ENCODE results near the gene FOXL2NB. TPM values are rescaled to one million over a fixed set of nuclear protein-coding genes. Genes with fewer than 3 reads are reported as not detected.

The FOXL2NB gene
- total RNA-seq, 1 experiment from 2014 or later: not detected

- no peak overlapping the region for H3K9ac ChIP-seq (ENCODE audit: low read length)
- peak; percentile 64 for DNase-seq
Measured at GRCh38 chr3:138935863-138936740, 10.9 kb upstream of the FOXL2NB start.

GRCh38 chr3:138936741-138937689, 10.0 kb upstream of the FOXL2NB start:
- H3K36me3 ChIP-seq (ENCODE audit: insufficient read depth, low read length): no peaks in the 10 kb centered on the region
- H3K4me2 ChIP-seq (ENCODE audit: low read depth, low read length, poor library complexity, severe bottlenecking): no peak overlapping the region
- no peak overlapping the region for H3K9ac ChIP-seq (ENCODE audit: low read length)
- no peaks in the 10 kb centered on the region for H4K20me1 ChIP-seq (ENCODE audit: insufficient read depth, low read depth, low read length)
- no peak overlapping the region for H3K4me3 ChIP-seq (ENCODE audit: low read length)
- H3K9me3 ChIP-seq (ENCODE audit: low read length): no peaks in the 10 kb centered on the region
- H3K27ac ChIP-seq (ENCODE audit: low read length): no peak overlapping the region
- no peaks in the 10 kb centered on the region for H3K4me1 ChIP-seq (ENCODE audit: low read length)
- H3K27me3 ChIP-seq (ENCODE audit: low read length): no peaks in the 10 kb centered on the region
- H2AFZ ChIP-seq (ENCODE audit: low read length): no peak overlapping the region
- no peaks in the 10 kb centered on the region for H3K79me2 ChIP-seq (ENCODE audit: low read length)
- no peak for DNase-seq
- H3K9me2 ChIP-seq (replicated peaks; ENCODE audit: insufficient read depth, low read length): no peaks in the 10 kb centered on the region

More at GRCh38 chr3:138935863-138936740, 10.9 kb upstream of the FOXL2NB start:
- Histone ChIP-seq H3K4me1 (ENCODE audit: low read length) (no peaks in the 10 kb centered on the region), H3K4me2 (ENCODE audit: low read depth, low read length, poor library complexity, severe bottlenecking) (no peak overlapping the region), H3K27me3 (ENCODE audit: low read length) (no peaks in the 10 kb centered on the region), H2AFZ (ENCODE audit: low read length) (no peak overlapping the region), H3K4me3 (ENCODE audit: low read length) (no peak overlapping the region), H3K79me2 (ENCODE audit: low read length) (no peaks in the 10 kb centered on the region), H3K36me3 (ENCODE audit: insufficient read depth, low read length) (no peaks in the 10 kb centered on the region), H4K20me1 (ENCODE audit: insufficient read depth, low read depth, low read length) (no peaks in the 10 kb centered on the region), H3K9me2 (replicated peaks; ENCODE audit: insufficient read depth, low read length) (no peaks in the 10 kb centered on the region), H3K9me3 (ENCODE audit: low read length) (no peaks in the 10 kb centered on the region), H3K27ac (ENCODE audit: low read length) (no peak overlapping the region)

- Histone ChIP-seq H3K79me2 (ENCODE audit: low read length) (no peaks in the 10 kb centered on the region), H3K4me3 (ENCODE audit: low read length) (no peak overlapping the region), H3K4me2 (ENCODE audit: low read depth, low read length, poor library complexity, severe bottlenecking) (no peak overlapping the region), H3K27me3 (ENCODE audit: low read length) (no peaks in the 10 kb centered on the region), H3K9me2 (replicated peaks; ENCODE audit: insufficient read depth, low read length) (no peaks in the 10 kb centered on the region), H3K27ac (ENCODE audit: low read length) (no peak overlapping the region), H3K9me3 (ENCODE audit: low read length) (no peaks in the 10 kb centered on the region), H4K20me1 (ENCODE audit: insufficient read depth, low read depth, low read length) (no peaks in the 10 kb centered on the region), H3K9ac (ENCODE audit: low read length) (no peak overlapping the region), H3K4me1 (ENCODE audit: low read length) (no peaks in the 10 kb centered on the region), H2AFZ (ENCODE audit: low read length) (no peak overlapping the region), H3K36me3 (ENCODE audit: insufficient read depth, low read length) (no peaks in the 10 kb centered on the region)
- DNase-seq: no peak
Measured at GRCh38 chr3:138937690-138938055, 9.3 kb upstream of the FOXL2NB start.

- Histone ChIP-seq H3K4me2 (ENCODE audit: low read depth, low read length, poor library complexity, severe bottlenecking) (no peak overlapping the region), H3K27me3 (ENCODE audit: low read length) (no peaks in the 10 kb centered on the region), H3K4me3 (ENCODE audit: low read length) (no peak overlapping the region), H3K9ac (ENCODE audit: low read length) (no peak overlapping the region), H3K27ac (ENCODE audit: low read length) (no peak overlapping the region), H3K9me3 (ENCODE audit: low read length) (no peaks in the 10 kb centered on the region), H2AFZ (ENCODE audit: low read length) (no peak overlapping the region), H4K20me1 (ENCODE audit: insufficient read depth, low read depth, low read length) (no peaks in the 10 kb centered on the region), H3K4me1 (ENCODE audit: low read length) (no peaks in the 10 kb centered on the region), H3K79me2 (ENCODE audit: low read length) (no peaks in the 10 kb centered on the region), H3K36me3 (ENCODE audit: insufficient read depth, low read length) (no peaks in the 10 kb centered on the region), H3K9me2 (replicated peaks; ENCODE audit: insufficient read depth, low read length) (no peaks in the 10 kb centered on the region)
- no peak for DNase-seq
Measured at GRCh38 chr3:138938056-138938876, 8.8 kb upstream of the FOXL2NB start.

- Histone ChIP-seq H3K4me1 (ENCODE audit: low read length) (no peaks in the 10 kb centered on the region), H3K36me3 (ENCODE audit: insufficient read depth, low read length) (no peaks in the 10 kb centered on the region), H3K9me2 (replicated peaks; ENCODE audit: insufficient read depth, low read length) (no peaks in the 10 kb centered on the region), H3K27ac (ENCODE audit: low read length) (no peak overlapping the region), H4K20me1 (ENCODE audit: insufficient read depth, low read depth, low read length) (no peaks in the 10 kb centered on the region), H2AFZ (ENCODE audit: low read length) (no peak overlapping the region), H3K27me3 (ENCODE audit: low read length) (no peaks in the 10 kb centered on the region), H3K79me2 (ENCODE audit: low read length) (no peaks in the 10 kb centered on the region), H3K4me3 (ENCODE audit: low read length) (no peak overlapping the region), H3K4me2 (ENCODE audit: low read depth, low read length, poor library complexity, severe bottlenecking) (no peak overlapping the region), H3K9me3 (ENCODE audit: low read length) (no peaks in the 10 kb centered on the region), H3K9ac (ENCODE audit: low read length) (no peak overlapping the region)
- DNase-seq: no peak
Measured at GRCh38 chr3:138938877-138939560, 8.0 kb upstream of the FOXL2NB start.

- no peaks in the 10 kb centered on the region for H3K27me3 ChIP-seq (ENCODE audit: low read length)
- no peaks in the 10 kb centered on the region for H3K9me2 ChIP-seq (replicated peaks; ENCODE audit: insufficient read depth, low read length)
- no peaks in the 10 kb centered on the region for H3K9me3 ChIP-seq (ENCODE audit: low read length)
- H3K79me2 ChIP-seq (ENCODE audit: low read length): no peaks in the 10 kb centered on the region
- H3K4me1 ChIP-seq (ENCODE audit: low read length): no peaks in the 10 kb centered on the region
- no peak for DNase-seq
- no peak overlapping the region for H2AFZ ChIP-seq (ENCODE audit: low read length)
- no peaks in the 10 kb centered on the region for H3K36me3 ChIP-seq (ENCODE audit: insufficient read depth, low read length)
- H3K27ac ChIP-seq (ENCODE audit: low read length): no peak overlapping the region
- H3K9ac ChIP-seq (ENCODE audit: low read length): no peak overlapping the region
- no peak overlapping the region for H3K4me2 ChIP-seq (ENCODE audit: low read depth, low read length, poor library complexity, severe bottlenecking)
- no peaks in the 10 kb centered on the region for H4K20me1 ChIP-seq (ENCODE audit: insufficient read depth, low read depth, low read length)
- H3K4me3 ChIP-seq (ENCODE audit: low read length): no peak overlapping the region
Measured at GRCh38 chr3:138939561-138940241, 7.3 kb upstream of the FOXL2NB start.

GRCh38 chr3:138940446-138940845, 6.6 kb upstream of the FOXL2NB start:
- no peak for DNase-seq
- Histone ChIP-seq H3K9me2 (replicated peaks; ENCODE audit: insufficient read depth, low read length) (no peaks in the 10 kb centered on the region), H4K20me1 (ENCODE audit: insufficient read depth, low read depth, low read length) (no peaks in the 10 kb centered on the region), H3K9me3 (ENCODE audit: low read length) (no peaks in the 10 kb centered on the region), H3K36me3 (ENCODE audit: insufficient read depth, low read length) (no peaks in the 10 kb centered on the region), H3K27me3 (ENCODE audit: low read length) (no peaks in the 10 kb centered on the region), H3K9ac (ENCODE audit: low read length) (no peak overlapping the region), H3K4me1 (ENCODE audit: low read length) (no peaks in the 10 kb centered on the region), H2AFZ (ENCODE audit: low read length) (no peak overlapping the region), H3K79me2 (ENCODE audit: low read length) (no peaks in the 10 kb centered on the region), H3K4me3 (ENCODE audit: low read length) (no peak overlapping the region), H3K4me2 (ENCODE audit: low read depth, low read length, poor library complexity, severe bottlenecking) (no peak overlapping the region), H3K27ac (ENCODE audit: low read length) (no peak overlapping the region)

All from Karpas-422 (cell line).